Measurements from ENCODE around the gene EHMT1. TPM values are rescaled to one million over a fixed set of nuclear protein-coding genes. Genes with fewer than 3 reads are reported as not detected.

EHMT1 gene
- total and polyA plus RNA-seq, 9 of the 15 experiments (the other 6 are each of a cell fraction or from before 2014, with no cell fraction given) = 2.2 to 76.0 (median 36.4) TPM

GRCh38 chr9:137578518-137579258 lies 40.1 kb upstream of the EHMT1 start, which contains the start of gene DPH7 (continued):
- TF ChIP-seq ETV6 (IDR thresholded peaks at IDR 0.05; ENCODE audit: borderline replicate concordance in 1 of 2, low read depth in 2 of 2, low read length in 1 of 2) = no peak
- no peak for TF ChIP-seq ETV6 (CRISPR knock-in tag; IDR thresholded peaks at IDR 0.05; ENCODE audit: borderline replicate concordance)
- no peak; the same call in 1 of the 2 replicates for TF ChIP-seq E2F3 (CRISPR knock-in tag; IDR thresholded peaks at IDR 0.05)
- TF ChIP-seq RBBP5 (IDR thresholded peaks at IDR 0.05; ENCODE audit: borderline replicate concordance, insufficient read depth, low read length, poor library complexity, severe bottlenecking) = peak; percentile 97
- no peak for TF ChIP-seq ZNF280A (IDR thresholded peaks at IDR 0.05; ENCODE audit: low read depth, partially characterized antibody)
- TF ChIP-seq MYC (IDR thresholded peaks at IDR 0.05; ENCODE audit: low read depth, low read length) = peak; percentile 81
- peak; percentile 57; the same call in 1 of the 2 replicates for TF ChIP-seq MYC (CRISPR knock-in tag; IDR thresholded peaks at IDR 0.05; ENCODE audit: borderline replicate concordance, low read depth)
- no peak for TF ChIP-seq ELF1 (tag; IDR thresholded peaks at IDR 0.05)
- TF ChIP-seq FOXA1 (IDR thresholded peaks at IDR 0.05; ENCODE audit: borderline replicate concordance) = no peak
- no peak for TF ChIP-seq ZNF280B (CRISPR knock-in tag; IDR thresholded peaks at IDR 0.05)
- TF ChIP-seq PTRF (tag; IDR thresholded peaks at IDR 0.05) = no peak
- TF ChIP-seq ZNF253 (CRISPR knock-in tag; conservative IDR thresholded peaks at IDR 0.05) = no peak
- no peak for TF ChIP-seq ZFP30 (CRISPR knock-in tag; IDR thresholded peaks at IDR 0.05; ENCODE audit: borderline replicate concordance)
- TF ChIP-seq KLF6 (CRISPR knock-in tag; IDR thresholded peaks at IDR 0.05; ENCODE audit: borderline replicate concordance) = no peak
- TF ChIP-seq TRIM28 (IDR thresholded peaks at IDR 0.05) = peak; percentile 89
- peak; percentile 78 to 81 for TF ChIP-seq NRF1 (conservative IDR thresholded peaks at IDR 0.05 in 1 of 2, IDR thresholded peaks at IDR 0.05 in 1 of 2)
- no peak for TF ChIP-seq ZNF764 (CRISPR knock-in tag; IDR thresholded peaks at IDR 0.05; ENCODE audit: low read depth)
- no peak for TF ChIP-seq MTA1 (IDR thresholded peaks at IDR 0.05; ENCODE audit: borderline replicate concordance)
- no peak for TF ChIP-seq HEY1 (CRISPR knock-in tag; IDR thresholded peaks at IDR 0.05; ENCODE audit: borderline replicate concordance)
- no peak for TF ChIP-seq ARID3A (IDR thresholded peaks at IDR 0.05; ENCODE audit: borderline replicate concordance, low read depth, low read length)
- TF ChIP-seq RFX5 (IDR thresholded peaks at IDR 0.05; ENCODE audit: low read depth, low read length) = 0 out of 2 replicates have a peak, but pooled peaks have one; percentile 16
- peak; percentile 57; the same call in 1 of the 2 replicates for TF ChIP-seq MBD2 (IDR thresholded peaks at IDR 0.05; ENCODE audit: borderline replicate concordance, low read depth)
- no peak for TF ChIP-seq HOXB6 (CRISPR knock-in tag; IDR thresholded peaks at IDR 0.05; ENCODE audit: borderline replicate concordance)
- TF ChIP-seq POLR2A (conservative IDR thresholded peaks at IDR 0.05) = peak; percentile 87
- peak; percentile 90 for TF ChIP-seq RBFOX2 (IDR thresholded peaks at IDR 0.05; ENCODE audit: low read depth, low read length)
